ENCODE results near the gene CABP7.

DNA sequence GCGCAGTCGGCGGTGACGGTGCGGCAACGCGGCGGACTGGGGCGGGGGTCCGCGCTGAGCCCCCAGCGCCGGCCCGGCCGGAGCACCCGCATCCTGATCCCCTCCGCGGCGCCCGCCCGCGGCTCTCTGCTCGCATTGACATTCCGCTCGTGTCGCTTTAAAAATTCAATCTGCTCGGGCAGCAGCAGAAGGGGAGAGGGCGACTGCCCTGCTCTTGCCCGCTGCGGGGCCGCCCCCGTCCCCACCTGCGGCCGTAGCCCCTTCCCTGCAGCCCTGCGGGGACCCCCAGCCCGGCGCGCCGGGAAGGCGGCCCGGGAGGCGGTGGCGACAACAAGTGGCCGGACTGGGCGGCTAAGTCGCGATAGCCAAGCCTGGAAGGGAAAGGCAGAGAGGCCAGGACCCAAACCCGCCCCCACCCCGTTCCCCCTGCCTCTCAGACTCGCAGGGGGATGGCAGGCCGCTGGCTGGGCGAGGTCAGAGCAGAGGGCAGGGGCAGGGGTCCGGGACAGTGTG lies 1.1 kb downstream of the CABP7 start:
- TF ChIP-seq, protein P1, sequence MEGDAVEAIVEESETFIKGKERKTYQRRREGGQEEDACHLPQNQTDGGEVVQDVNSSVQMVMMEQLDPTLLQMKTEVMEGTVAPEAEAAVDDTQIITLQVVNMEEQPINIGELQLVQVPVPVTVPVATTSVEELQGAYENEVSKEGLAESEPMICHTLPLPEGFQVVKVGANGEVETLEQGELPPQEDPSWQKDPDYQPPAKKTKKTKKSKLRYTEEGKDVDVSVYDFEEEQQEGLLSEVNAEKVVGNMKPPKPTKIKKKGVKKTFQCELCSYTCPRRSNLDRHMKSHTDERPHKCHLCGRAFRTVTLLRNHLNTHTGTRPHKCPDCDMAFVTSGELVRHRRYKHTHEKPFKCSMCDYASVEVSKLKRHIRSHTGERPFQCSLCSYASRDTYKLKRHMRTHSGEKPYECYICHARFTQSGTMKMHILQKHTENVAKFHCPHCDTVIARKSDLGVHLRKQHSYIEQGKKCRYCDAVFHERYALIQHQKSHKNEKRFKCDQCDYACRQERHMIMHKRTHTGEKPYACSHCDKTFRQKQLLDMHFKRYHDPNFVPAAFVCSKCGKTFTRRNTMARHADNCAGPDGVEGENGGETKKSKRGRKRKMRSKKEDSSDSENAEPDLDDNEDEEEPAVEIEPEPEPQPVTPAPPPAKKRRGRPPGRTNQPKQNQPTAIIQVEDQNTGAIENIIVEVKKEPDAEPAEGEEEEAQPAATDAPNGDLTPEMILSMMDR (IDR thresholded peaks at IDR 0.05), result no peak
- no peak for TF ChIP-seq POLR2A (IDR thresholded peaks at IDR 0.05)
